Measurements from ENCODE around the gene TEX13C.
"Not testable (repeated sequence)": the region's sequence is repeated elsewhere in the genome, so short reads cannot be mapped to it uniquely, and the experiment has no call there.

Gene TEX13C
- total RNA-seq, result 0 reads per million in 2 experiments

DNA sequence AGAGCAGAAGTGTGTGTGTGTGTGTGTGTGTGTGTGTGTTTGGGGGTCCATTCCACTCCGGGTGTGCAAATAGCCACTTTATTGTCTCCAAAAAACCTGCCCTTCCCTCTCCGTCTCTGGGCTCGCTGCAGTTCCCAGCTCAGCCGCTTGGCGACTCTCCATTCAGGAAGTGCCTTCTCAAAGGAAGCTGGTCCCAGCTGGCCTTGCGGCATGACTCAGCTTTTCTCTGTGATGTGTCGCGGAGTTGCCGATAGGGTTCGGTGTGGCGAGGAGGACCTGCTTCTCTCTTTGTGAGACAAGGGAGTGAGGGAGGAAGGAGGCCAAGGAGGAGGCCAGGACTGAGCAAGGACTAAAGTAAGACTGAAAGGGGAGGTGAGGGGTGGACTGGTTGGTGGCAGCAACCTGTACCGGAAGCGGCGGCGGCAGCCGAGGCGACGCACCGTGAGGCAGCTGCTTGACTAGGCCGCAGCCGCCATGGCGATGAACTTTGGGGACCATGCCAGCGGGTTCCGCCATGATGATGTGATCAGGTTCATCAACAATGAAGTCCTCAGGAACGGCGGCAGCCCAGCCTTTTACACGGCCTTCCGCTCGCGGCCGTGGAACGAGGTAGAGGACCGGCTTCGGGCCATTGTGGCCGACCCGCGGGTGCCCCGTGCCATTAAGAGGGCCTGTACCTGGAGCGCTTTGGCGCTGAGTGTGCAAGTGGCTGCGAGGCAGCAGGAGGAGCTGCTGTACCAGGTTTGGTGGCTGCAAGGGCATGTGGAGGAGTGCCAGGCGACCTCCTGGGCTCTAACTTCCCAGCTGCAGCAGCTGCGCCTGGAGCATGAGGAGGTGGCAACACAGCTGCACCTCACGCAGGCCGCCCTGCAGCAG is at the start of gene TEX13C:
TEX13C (plus strand) TSS at position 226 of the 876 bp plus-strand sequence; CDS start at position 475, 249 bp downstream.
- no peak for DNase-seq (ENCODE audit: low read depth)

DNA sequence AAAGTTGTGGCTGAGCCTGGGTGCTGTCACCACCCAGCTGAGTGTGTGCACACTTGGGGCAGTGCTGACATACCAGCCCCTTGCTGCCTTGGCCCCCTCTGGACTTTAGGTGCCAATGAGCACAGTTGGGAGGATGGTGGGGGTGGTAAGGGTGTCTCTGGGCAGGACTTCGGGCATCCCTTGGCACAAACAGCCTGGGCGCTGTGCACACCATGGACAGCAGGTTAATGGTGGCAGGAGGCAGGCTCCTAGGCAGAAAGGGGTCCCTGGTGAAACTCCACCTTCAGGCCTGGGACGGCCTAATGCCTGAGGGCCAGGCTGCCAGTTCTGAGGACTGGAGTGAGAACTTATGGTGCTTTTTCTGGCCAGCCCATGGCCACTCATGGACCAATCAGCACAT is 32.4 kb upstream of the TEX13C start:
- DNase-seq (ENCODE audit: low read depth), result no peak

- DNase-seq (ENCODE audit: low read depth), result no peak
Observed at GRCh38 chrX:125288343-125288742, 31.3 kb upstream of the TEX13C start.

GRCh38 chrX:125289209-125289608 is 30.5 kb upstream of the TEX13C start:
- no peak for DNase-seq (ENCODE audit: low read depth)

GRCh38 chrX:125289920-125290319 is 29.8 kb upstream of the TEX13C start:
- DNase-seq (ENCODE audit: low read depth), result no peak

- DNase-seq (ENCODE audit: low read depth), result no peak
Observed at GRCh38 chrX:125291124-125291523, 28.5 kb upstream of the TEX13C start.

- DNase-seq (ENCODE audit: low read depth), result no peak
Observed at GRCh38 chrX:125293850-125294780, 25.6 kb upstream of the TEX13C start.

DNA sequence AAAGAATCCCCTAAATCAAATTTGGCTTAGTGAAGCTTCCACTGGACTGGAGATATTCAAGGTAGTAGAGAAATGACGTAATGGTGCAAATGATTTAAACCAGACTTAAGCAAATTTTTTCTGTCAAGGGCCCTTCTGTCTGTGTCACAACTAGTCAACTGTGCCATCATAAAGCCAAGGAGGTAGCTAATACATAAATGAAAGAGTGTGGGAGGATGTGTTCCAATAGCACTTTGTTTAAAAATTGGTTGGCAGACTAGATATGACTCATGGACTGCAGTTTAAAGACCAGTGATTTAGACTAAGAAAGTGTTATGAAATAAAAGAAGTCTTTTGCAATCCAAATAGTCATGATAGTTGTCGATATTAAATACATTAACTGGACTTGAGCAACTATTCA is 24.3 kb upstream of the TEX13C start:
- no peak for DNase-seq (ENCODE audit: low read depth)

GRCh38 chrX:125298871-125299270 is 20.8 kb upstream of the TEX13C start:
- no peak for DNase-seq (ENCODE audit: low read depth)

DNA sequence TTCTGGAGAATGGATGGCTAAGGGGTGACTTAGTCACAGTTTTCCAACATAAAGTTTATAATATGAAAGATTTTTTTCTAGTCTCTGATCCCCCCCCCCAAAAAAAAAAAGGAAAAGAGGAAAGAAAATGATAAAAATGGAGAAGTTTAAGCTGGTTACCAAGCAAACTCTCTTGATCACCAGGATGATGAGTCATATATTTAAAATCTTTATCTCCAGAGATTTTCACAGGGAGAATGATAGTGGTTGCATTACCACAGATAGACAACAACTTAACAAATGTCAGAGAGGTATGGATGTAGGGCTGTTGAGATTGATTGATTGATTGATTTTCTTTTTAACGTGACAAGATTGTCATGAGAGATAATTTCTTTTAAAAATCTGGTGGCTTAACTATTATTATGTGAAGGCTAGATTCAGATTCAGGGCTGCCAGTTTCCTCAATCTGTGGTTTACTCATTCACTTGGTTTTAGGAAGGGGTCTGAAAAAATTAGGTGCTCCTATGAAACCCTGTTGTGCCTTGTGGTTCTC is 13.3 kb upstream of the TEX13C start:
- DNase-seq (ENCODE audit: low read depth), result no peak

- DNase-seq (ENCODE audit: low read depth), result no peak
Observed at GRCh38 chrX:125308653-125309052, 11.0 kb upstream of the TEX13C start.

GRCh38 chrX:125319166-125319565 is 505 bp upstream of the TEX13C start:
- DNase-seq (ENCODE audit: low read depth), result not testable (repeated sequence)

DNA sequence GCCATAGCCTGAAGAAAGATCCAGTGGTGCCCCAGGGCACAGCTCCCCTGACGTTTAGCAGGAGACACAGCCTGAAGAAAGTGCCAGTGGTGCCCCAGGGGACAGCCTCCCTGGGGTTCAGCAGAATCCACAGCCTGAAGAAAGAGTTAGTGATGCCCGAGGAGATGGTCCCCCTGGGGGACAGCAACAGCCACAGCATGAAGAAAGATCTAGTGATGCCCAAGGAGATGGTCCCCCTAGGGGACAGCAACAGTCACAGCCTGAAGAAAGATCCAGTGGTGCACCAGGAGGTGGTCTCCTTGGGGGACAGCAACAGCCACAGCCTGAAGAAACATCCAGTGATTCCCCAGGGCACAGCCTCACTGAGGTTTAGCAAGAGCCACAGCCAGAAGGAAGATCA is 2.8 kb downstream of the TEX13C start:
- DNase-seq (ENCODE audit: low read depth), result no peak

- DNase-seq (ENCODE audit: low read depth), result no peak
Observed at GRCh38 chrX:125326599-125326998, 6.9 kb downstream of the TEX13C start.

DNA sequence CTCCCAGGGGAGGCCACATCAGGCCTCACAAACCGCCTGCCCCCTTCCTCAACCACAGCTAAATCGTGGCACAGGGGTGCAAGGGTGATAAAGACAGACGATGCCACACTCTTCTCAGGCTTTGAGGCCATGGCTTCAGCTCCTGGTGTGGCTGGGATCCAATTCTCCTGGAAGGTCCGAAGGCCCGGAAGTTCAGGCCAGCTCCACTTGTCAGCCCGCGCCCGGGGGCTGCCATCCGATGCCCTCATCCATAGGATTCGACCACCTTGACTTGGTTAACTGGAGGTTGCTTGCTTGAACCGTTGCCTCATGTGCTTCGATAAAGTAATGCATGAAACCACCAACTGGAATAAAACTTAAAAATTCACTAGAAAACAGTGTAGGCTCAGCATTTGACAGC is 8.2 kb downstream of the TEX13C start:
- no peak for DNase-seq (ENCODE audit: low read depth)

- DNase-seq (ENCODE audit: low read depth), result no peak
Observed at GRCh38 chrX:125333583-125333982, 13.9 kb downstream of the TEX13C start.

DNA sequence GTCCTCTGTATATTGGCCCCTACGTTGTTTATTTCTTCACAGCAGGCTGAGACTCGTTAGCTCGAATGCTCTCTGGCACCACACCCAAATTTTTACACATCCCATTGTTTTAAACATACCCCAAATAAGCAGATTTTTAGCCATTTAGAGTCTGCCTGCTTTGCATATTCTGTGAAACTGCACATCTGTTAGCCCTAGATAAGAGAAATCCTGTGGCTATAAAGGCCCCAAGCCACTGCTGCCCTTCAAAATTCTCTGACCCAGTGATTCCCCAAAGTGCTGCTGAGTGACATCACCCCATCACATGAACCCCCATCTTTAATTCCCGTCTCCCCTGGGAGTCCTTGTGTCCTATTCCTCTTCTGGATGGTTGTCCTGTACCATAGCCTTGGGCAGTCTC is 20.8 kb downstream of the TEX13C start:
- no peak for DNase-seq (ENCODE audit: low read depth)

DNA sequence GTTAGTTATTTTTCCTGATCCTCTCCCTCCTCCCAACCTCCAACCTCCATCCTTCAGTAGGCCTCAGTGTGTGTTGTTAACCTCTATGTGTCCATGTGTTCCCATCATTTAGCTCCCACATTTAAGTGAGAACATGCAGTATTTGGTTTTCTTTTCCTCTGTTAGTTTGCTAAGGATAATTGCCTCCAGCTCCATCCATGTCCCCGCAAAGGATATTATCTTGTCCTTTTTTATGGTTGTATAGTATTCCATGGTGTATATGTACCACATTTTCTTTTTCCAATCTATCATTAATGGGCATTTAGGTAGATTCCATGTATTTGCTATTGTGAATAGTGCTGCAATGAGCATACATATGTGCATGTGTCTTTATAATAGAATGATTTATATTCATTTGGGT is 54.5 kb downstream of the TEX13C start:
- DNase-seq (ENCODE audit: low read depth), result no peak
